OCI-M2 (cell line): Measurements from ENCODE around the gene SYNJ2.
"Not testable (repeated sequence)": the region's sequence is repeated elsewhere in the genome, so short reads cannot be mapped to it uniquely, and the experiment has no call there.

Experiments
- DNase-seq: peaks from one replicate; lab custom pipeline; 2025; ENCODE audit not compliant: unreplicated experiment; lab: John Stamatoyannopoulos, UW

The SYNJ2 gene

DNA sequence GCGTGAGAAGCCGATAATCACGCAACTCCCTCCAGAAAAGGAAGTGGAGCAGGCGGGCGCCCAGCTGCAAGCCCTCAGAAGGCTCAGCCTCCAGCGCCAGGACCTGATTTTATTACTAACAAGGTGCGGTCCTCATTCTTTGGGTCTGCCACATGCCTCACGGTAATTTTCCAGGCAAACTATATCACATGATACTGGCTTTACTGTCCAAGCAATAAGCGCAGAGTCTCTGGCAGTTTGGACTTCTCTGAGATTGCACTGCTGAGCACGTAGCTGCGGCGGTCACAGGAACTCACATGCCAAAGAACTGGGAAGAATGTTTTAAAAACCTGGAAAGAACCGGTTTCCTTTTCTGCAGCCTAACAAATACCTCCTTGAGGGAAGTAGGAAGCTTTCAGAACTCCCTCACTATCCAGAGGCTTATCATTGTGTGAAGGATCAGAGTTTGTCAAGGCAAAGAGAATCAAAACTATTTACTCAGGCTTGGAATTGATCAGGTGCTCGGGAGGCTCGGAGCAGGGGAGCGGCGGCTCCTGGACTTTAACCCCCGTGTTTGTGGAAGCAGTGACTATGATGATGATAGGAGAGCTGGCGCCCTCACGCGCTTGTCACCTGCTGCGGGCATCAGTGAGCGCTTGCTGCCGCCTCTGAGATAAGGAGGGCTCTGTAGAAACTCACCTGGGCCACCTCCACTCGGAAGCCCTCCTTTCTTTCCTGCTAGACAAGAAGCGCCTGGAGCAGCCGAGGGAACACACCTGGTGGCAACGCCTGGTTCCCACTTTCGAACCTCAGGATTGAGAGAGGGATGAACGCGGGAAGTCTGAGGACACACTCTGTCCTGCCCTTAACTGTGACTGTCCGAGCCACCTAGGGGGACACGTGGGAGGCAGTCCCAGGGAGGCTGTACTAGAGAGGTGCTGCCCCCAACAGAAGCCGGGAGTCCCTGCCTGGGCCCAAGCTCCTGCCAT, 27.2 kb upstream of the SYNJ2 start:
- no peak for DNase-seq

DNA sequence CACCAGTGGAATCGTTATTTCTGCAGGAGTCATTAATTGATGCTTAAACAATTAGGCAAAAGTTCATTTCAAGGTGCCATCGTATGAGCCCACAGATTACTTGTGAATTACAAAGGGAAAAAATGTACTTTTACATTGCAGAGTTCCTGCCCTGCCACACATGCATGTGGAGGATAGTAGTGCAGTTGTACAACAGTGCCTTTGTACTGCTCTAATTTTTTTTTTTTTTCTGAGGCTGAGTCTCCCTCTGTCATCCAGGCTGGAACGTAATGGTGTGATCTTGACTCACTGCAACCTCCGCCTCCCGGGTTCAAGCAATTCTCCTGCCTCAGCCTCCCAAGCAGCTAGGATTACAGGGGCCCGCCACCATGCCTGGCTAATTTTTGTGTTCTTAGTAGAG, 26.0 kb upstream of the SYNJ2 start:
- DNase-seq: no peak

DNA sequence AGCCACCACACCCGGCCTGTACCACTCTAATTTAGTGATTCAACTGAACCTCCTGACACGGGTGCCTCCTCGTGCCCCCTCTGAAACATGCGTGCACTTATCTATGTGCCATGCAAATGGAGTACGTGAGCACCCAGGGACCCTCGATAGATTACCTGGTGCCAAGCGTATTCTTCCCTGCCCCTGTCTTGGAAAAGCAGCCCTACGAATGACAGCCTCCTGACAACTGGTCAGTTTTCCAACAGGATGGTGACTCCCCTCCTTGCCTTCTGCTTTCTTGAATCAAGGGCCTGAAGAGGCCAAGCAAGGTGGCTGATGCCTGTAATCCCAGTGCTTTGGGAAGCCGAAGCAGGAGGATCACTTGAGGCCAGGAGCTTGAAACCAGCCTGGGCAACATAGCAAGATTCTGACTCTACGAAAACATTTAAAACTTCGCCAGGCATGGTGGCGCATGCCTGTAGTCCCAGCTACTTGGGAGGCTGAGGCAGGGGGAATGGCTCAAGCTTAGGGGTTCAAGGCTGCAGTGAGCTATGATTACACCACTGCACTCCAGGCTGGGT, 25.4 kb upstream of the SYNJ2 start:
- no peak for DNase-seq

DNA sequence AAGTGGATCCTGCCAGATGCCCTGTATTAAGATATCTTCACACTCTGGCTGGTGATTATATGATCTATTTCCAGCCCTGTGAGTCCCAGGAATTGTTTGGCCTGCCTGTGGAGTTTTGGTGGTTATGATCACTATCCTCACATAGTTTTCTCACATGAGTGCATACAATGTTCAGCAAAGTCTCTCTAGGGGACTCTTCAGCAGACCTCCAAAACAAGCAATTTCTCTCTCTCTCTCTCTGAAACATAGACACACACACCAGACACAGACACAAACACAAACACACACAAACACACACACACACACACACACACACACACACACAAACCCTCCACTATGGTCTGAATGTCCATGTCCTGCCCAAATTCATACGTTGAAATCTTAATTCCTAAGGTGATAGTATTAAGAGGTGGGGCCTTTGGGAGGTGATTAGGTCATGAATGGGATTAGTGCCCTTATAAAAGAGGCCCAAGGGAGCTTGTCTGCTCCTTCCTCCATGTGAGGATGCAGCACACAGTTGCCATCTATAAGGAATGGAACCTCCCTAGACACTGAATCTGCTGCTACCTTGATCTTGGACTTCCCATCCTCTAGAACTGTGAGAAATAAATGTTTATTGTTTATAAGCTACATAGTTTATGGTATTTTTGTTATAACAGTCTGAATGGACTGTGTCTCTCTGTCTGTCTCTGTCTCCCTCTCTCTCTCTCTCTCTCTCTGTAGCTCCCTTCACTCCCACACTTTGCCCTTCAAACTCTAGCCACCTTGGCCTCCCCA, 22.0 kb upstream of the SYNJ2 start:
- DNase-seq: no peak

DNA sequence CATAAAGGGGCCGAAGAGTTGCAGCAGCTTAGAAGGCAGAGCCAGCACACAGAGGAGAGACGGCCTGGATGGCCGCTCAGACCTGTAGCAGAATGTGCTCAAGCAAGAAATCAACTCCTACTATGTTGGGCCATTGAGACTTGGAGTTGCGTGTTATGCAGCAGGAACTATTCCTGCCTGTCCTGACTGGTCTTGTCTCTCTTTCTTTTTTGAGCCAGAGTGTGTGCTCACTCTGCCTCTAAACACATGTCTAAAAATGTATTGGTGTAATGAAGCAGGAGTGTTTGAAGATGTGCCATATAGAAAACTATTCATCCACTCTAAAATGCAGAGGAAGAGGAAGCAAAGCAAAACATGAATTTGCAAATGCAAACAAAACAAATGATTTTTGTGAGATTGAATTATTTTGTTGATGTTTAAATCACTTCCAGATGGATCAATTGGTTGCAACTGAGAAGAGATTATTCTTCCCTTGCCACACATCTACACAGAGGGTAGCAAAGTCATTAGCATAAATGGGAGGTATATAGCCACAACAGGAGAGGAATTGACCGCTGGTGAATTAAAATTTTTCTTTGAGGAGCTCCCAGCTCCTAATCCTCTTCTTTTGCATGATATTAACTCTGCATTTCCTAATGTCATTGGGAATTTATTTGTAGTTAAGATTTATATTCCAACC, 20.4 kb upstream of the SYNJ2 start:
- no peak for DNase-seq

DNA sequence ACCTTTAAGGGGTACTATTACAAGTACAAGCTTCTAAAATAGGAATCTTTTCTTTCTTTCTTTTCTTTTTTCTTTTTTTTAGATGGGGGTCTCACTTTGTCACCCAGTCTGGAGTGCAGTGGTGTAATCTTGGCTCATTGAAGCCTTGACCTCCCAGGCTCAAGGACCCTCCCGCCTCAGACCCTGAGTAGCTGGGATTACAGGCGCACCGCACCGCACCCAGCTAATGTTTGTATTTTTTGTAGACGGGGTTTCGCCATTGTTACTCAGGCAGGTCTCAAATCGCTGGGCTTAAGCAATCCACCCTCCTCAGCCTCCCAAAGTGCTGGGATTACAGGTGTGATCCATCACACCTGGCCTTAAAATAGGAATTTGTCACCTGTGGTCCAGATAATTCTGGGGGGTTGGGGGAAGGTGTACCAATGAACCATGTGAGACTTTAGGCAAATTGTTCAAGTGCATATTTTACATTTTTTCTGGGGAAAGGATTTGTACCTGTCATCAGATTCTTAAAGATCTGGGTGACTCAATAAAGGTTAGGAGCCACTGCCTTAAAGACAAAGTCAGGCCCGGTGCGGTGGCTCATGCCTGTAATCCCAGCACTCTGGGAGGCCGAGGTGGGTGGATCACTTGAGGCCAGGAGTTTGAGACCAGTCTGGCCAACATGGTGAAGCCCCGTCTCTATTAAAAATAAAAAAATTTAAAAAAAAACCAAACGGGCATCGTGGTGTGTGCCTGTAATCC, 19.7 kb upstream of the SYNJ2 start:
- DNase-seq: no peak

DNA sequence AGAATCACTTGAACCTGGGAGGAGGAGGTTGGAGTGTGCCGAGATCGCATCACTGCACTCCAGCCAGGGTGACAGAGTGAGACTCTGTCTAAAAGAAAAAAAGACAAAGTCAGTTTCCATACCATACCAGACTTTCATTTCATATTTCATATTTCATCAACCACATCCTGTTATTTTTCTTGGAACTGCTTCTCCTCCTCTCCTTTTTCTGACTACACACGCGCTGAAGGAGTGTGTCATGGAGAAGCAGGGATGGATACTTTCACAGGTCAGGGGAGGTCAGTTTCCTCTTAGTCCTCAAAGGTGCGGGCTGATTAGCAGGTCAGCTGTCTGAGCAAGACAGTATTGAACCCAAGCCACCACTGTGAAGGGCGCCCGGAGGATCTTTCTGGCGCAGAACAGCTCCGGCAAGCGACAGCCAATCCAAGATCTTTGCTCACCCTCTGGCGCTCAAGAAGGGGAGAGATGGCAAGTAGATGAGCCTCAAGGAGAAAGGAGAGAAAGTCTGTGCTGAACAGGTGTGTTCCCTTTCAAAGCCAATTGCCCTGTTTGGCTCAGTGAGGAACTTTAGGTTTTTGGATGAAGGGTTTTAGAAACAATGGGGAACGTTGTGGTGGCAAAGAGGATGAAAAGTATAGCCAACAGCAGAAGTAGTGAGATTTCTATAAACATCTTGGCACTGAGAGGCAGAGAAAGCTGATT, 18.9 kb upstream of the SYNJ2 start:
- no peak for DNase-seq

DNA sequence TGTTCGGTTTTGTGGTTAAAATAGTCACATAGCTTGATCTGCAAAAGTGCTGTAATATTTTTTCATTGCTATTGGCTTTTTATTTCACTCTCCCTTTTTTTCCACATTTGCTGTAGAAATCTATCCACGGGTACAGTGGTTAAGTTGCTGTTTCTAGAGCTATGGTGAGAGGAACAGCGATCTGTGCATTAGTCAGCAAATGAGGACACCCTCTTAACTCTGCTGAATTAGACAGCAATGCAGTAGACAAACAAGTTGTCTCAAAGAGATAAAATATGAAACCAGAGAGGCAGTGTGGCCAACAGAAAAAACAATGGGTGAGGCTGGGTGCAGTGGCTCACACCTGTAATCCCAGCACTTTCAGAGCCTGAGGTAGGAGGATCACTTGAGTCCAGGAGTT, 17.6 kb upstream of the SYNJ2 start:
- DNase-seq: no peak

DNA sequence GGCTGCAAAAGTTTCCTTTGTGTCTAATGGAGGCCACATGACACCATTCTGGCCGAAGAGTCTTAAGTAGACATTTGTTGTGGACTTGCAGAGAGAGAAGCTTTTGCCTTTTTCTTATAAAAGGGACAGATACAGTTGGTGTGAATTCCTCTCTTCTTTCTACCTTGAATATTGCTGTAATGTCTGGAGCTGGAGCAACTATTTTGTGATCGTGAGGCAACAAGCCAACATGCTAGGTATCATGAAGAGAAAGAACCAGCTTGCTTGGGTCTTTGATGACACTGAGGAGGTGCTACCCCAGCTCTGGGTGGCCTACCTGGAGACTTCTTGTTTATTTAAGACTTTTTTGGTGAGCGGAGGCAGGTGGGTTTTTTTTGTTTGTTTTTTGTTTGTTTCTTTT, 16.3 kb upstream of the SYNJ2 start:
- no peak for DNase-seq

DNA sequence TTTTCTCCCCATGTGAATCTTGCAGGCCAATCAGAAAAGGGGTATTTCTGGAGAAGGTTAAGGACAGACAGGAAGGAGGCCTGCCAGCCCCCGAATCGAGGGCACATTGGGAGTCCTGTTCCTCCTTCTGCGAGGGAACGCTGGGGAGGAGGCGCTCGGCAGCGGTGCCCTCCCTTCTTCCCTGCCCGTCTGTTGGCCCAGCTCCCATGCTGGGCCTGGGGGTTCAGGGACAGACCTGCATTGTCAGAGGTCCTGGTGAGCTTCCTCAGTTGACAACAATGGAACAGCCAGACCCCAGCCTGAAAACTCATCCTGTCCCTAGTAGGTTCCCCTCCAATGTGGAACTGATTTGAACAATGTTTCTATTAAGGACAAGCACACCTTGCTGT, 15.1 kb upstream of the SYNJ2 start:
- DNase-seq: no peak

DNA sequence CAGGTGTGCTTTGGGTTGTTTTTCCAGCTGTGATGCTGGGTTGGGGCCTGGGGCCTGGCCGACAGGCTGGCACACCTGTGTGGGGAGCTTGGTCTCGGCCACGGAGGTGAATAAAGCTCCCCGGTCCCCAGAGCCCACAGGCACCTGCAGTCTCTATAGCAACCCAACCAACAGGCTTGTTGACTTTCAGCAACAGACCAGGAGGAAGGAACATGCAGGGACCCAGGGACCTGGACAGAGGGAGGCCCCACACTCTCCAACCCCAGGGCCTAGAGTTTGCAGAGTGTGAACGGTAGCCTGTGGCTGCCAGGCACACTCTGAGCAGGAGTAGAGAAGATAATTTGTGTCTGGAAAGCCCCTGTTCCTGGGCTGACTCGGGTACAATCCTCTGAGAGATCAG, 14.6 kb upstream of the SYNJ2 start:
- no peak for DNase-seq

DNA sequence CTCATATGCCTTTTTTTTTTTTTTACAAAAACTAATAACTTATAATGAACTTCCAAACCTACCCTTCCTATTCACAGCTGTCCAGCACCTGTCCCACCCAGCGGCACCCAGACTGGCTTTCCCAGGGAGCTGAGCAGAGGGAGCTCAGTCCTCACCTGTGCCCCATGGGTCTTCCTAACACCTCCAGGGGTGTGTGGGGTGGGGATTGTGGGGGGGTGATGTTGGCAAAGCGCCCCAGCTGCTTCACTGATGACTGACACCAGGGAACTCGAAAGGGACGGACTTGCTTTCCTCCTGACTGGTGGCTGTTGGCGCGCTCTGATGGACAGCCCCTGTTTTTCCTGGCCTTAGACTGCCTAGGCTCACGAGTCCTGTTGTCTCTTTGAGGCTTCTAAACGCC, 14.2 kb upstream of the SYNJ2 start:
- no peak for DNase-seq

DNA sequence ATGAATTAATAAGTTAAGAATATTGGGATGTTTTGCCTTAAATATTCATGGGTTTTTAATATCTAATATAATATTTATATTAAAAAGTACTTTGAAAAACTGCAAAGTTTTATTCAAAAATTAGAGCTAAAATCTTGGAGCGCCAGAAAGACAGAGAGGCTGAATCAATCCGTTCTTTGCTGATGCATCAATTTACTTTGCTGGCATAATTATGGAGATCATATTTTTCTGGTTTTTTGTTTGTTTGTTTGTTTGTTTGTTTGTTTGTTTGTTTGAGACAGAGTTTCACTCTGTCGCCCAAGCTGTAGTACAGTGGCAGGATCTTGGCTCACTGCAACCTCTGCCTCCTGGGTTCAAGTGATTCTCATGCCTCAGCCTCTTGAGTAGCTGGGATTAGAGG, 9.5 kb upstream of the SYNJ2 start:
- DNase-seq: not testable (repeated sequence)

DNA sequence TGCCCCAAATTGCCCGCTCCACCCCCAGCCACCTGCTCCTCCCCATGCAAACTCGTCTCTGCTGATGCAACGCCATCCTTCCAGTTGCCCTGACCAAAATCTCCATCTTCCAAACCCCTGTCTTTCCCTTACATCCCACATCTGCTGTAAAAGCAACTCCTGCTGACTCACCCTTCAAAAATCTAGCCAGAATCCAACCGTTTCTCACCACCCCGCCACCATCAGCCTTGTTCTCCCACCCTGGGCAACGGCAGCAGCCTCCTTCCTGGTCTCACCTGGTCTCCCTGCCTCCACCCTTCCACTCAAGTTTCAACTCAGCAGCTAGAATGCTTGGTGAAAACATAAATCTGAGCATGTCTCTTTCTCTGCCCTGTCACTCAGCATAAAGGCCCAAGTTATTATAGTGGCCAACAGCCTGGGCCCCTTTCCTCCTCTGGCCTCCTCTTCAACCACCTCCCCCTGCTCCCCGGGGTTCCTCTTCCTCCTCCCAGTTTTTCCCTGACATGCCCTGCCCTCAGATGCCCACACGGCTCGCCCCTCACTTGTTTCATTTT, 7.2 kb upstream of the SYNJ2 start:
- no peak for DNase-seq

DNA sequence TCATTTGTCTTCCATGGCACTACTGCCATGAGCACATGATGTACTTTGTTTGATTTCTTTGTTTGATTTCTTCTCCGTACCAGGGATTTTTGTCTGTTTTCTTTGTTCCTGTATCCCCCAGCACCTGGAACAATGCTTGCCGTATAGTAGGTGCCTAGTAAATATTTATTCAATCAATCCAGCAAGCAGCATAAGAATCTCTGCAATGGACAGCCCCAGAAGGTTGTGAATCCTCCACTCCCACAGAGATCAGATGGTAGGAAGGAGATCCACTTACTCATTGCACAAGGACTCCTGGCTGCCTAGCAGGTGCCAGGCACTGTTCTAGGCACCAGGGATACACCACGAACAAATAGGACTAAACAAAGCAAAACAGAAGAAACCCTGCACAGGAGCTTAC, 6.7 kb upstream of the SYNJ2 start:
- DNase-seq: no peak

DNA sequence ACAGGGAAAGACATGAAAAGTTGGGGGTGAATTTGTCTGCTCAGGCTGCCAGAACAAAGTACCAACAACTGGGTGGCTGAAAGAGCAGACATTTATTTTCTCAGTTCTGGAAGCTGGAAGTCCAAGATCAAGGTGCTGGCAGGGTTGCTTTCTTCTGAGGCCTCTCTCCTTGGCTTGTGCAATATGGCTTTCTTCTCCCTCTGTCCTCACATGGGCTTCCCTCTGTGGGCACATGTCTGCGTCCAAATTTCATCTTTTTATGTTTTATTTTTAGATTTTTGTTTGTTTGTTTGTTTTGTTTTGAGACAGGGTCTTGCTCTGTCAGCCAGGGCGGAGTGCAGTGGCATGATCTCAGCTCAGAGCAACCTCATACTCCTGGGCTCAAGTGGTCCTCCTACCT, 6.2 kb upstream of the SYNJ2 start:
- DNase-seq: no peak

DNA sequence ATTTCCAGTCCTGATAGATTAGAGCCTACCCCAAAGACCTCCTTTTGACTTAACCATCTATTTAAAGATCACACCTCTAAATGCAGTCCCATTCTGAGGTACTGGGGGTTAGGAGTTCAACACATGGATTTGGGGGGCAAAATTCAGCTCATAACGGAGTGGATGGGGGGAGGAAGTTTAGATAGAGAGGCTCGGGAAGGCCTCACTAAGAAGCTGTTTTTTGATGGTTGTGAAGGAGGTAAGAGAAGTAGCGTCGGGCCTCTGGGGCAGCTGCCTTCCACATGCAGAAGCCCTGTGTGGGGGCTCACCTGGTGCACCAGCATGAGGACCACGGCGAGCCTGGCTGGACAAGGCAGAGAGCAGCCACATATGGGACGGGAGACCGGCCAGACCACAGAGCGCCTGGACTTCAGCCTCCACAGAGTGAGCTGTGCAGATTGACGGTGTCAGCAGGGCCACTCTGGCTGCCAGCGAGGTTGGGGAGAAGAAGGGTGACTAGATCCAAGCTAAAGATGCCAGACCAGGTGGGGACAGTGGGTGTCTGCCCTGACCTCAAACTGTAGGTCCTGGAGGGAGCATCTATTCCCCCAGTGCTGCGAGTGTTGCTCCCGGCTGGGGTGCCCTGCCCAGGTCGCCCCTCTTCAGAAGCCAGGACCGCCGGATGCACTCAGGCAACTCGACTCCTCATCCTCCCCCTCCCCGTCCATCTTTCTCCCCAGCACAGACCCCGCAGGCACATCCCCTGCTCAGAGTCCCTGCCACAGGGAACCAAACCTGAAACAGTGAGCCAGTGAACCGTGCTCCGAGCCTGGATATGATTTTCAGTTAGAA, 5.1 kb upstream of the SYNJ2 start:
- no peak for DNase-seq

DNA sequence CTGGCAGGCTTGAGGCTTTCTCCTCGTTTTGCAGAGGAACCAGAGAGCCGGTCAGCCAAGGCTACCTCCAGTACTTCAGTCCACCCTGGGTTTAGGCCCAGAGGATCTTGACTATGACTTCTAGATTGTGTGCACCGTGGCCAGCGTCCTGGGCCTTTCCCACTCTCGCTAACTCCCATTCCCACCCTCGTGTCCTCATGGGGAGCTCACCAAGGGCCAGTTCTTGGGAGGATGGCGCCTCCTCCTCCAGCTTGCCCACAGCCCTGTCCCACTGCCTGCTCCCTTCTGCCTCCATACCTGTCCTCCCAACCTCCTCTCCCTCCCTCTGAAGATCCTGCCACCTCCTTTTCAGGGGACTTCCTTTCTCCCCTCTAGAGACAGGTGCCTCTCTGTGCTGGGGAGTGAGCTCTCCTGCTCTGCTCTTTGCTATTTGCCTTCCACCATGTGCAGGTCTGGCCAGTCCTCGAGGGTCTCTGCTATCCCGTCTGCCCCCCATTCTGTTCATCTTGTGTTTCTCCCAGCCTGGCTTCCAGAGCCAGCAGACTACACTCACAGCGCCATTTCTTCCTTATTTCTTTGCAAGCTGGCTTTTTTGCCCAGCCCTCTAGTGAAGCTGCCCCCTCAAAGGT, 4.4 kb upstream of the SYNJ2 start:
- no peak for DNase-seq
